ENCODE results near the gene PXMP2. TPM values are rescaled to one million over a fixed set of nuclear protein-coding genes. Genes with fewer than 3 reads are reported as not detected.
"Not testable (repeated sequence)": the region's sequence is repeated elsewhere in the genome, so short reads cannot be mapped to it uniquely, and the experiment has no call there.

Gene PXMP2
- total RNA-seq, 2 donors from 2014 or later, result 26.7 to 27.0 TPM

DNA sequence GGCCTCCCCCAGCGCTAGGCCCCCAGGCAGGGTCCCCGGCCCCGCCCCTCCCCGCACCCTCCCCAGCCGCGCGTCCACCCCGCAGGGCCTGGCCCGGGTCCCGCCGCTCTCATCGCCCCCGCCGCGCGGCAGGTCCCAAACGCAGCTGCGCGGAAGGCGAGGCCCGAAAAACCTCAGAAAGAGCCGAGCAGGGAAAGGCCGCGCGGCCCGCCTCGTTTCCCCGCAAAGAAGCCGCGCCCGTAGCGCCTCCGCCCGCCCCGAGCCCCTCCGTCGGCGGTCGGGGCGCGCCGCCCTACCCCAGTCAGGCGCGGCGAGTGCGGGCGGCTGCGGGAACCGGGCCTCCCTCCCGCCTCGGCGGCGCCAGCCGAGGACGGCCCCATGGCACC, 569 bp upstream of the PXMP2 start:
- H3K9me3 Mint-ChIP-seq, result no peaks in the 10 kb centered on the region
- Histone ChIP-seq H3K9ac (ENCODE audit: extremely low read depth, low read length, poor library complexity, severe bottlenecking) (peak overlapping the region; percentile 75), H3K4me1 (ENCODE audit: control insufficient read depth, insufficient read depth, low read length) (peaks cover 2% of the 10 kb centered on the region), H3K27me3 (ENCODE audit: control insufficient read depth, insufficient read depth, low read length, poor library complexity, severe bottlenecking) (no peaks in the 10 kb centered on the region), H3K36me3 (ENCODE audit: control insufficient read depth, insufficient read depth, low read length) (peaks cover 24% of the 10 kb centered on the region), H3K4me3 (ENCODE audit: low read length) (peak overlapping the region; percentile 74), H3K27ac (ENCODE audit: low read depth, low read length) (peak overlapping the region; percentile 68), H3K9me3 (ENCODE audit: control insufficient read depth, low read length) (no peaks in the 10 kb centered on the region)
- no peak for DNase-seq
- no peak overlapping the region for H3K27ac Mint-ChIP-seq
- WGBS, 2 experiments (ENCODE audit: insufficient coverage in 1 of 2, insufficient read length in 1 of 2), result 0% methylated on average over 19 to 54 of the region's 55 CpGs
- TF ChIP-seq, protein P1, sequence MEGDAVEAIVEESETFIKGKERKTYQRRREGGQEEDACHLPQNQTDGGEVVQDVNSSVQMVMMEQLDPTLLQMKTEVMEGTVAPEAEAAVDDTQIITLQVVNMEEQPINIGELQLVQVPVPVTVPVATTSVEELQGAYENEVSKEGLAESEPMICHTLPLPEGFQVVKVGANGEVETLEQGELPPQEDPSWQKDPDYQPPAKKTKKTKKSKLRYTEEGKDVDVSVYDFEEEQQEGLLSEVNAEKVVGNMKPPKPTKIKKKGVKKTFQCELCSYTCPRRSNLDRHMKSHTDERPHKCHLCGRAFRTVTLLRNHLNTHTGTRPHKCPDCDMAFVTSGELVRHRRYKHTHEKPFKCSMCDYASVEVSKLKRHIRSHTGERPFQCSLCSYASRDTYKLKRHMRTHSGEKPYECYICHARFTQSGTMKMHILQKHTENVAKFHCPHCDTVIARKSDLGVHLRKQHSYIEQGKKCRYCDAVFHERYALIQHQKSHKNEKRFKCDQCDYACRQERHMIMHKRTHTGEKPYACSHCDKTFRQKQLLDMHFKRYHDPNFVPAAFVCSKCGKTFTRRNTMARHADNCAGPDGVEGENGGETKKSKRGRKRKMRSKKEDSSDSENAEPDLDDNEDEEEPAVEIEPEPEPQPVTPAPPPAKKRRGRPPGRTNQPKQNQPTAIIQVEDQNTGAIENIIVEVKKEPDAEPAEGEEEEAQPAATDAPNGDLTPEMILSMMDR (conservative IDR thresholded peaks at IDR 0.05), result no peak
- H3K4me3 Mint-ChIP-seq, result peak overlapping the region; percentile 68
- peaks cover 9% of the 10 kb centered on the region for H3K27me3 Mint-ChIP-seq (ENCODE audit: insufficient read depth)
- H3K36me3 Mint-ChIP-seq (ENCODE audit: low read depth), result peaks cover 24% of the 10 kb centered on the region
- peaks cover 26% of the 10 kb centered on the region for H3K4me1 Mint-ChIP-seq

DNA sequence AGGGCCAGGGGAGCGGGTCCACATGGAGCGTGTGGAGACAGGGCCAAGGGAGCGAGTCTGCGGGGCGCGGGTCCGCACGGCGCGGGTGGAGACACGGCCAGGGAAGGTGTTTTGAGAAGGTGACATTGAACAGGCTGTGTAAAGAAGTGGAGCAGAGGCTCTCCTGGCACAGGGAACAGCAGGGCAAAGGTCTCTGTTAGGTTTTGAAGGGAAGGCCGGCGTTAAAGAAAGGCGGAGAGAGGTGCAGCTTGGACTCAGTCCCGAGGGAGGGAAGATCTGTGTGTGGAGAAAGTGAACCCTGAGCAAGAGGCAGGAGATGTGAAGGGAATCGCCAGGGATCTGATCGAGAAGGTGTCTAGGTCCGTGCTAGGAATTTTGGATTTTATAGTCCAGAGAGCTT, 1.8 kb downstream of the PXMP2 start:
- peak; percentile 68 for DNase-seq
- Histone ChIP-seq H3K4me3 (ENCODE audit: low read length) (peak overlapping the region; percentile 55), H3K27me3 (ENCODE audit: control insufficient read depth, insufficient read depth, low read length, poor library complexity, severe bottlenecking) (no peaks in the 10 kb centered on the region), H3K9ac (ENCODE audit: extremely low read depth, low read length, poor library complexity, severe bottlenecking) (no peak overlapping the region), H3K4me1 (ENCODE audit: control insufficient read depth, insufficient read depth, low read length) (peaks cover 2% of the 10 kb centered on the region), H3K36me3 (ENCODE audit: control insufficient read depth, insufficient read depth, low read length) (peaks cover 25% of the 10 kb centered on the region), H3K27ac (ENCODE audit: low read depth, low read length) (no peak overlapping the region), H3K9me3 (ENCODE audit: control insufficient read depth, low read length) (no peaks in the 10 kb centered on the region)
- Mint-ChIP-seq H3K27ac (no peak overlapping the region), H3K4me1 (peaks cover 17% of the 10 kb centered on the region), H3K9me3 (no peaks in the 10 kb centered on the region), H3K4me3 (peak overlapping the region; percentile 55), H3K36me3 (ENCODE audit: low read depth) (peaks cover 24% of the 10 kb centered on the region), H3K27me3 (ENCODE audit: insufficient read depth) (peaks cover 9% of the 10 kb centered on the region)
- WGBS, 2 experiments (ENCODE audit: insufficient coverage in 1 of 2, insufficient read length in 1 of 2), result 57 to 67% methylated on average over 17 to 18 of the region's 18 CpGs
- TF ChIP-seq, protein P1 (conservative IDR thresholded peaks at IDR 0.05), result no peak

DNA sequence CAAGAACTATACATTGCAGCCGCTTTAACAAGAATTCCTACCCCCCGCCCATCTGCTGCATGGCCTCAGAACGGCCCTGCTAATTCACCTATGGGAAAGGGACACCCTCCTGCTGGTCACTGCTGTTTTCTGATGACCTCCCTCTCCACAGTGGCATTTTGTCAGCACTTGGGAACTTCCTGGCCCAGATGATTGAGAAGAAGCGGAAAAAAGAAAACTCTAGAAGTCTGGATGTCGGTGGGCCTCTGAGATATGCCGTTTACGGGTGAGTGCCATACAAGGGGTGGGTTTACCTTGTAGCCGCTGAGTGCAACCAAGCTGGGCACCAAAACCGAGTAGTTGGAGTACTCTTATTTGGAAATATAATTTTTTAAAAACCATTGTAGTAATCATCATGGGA, 2.7 kb downstream of the PXMP2 start:
- DNase-seq, result no peak
- Histone ChIP-seq H3K27ac (ENCODE audit: low read depth, low read length) (no peak overlapping the region), H3K4me1 (ENCODE audit: control insufficient read depth, insufficient read depth, low read length) (peaks cover 2% of the 10 kb centered on the region), H3K9me3 (ENCODE audit: control insufficient read depth, low read length) (no peaks in the 10 kb centered on the region), H3K27me3 (ENCODE audit: control insufficient read depth, insufficient read depth, low read length, poor library complexity, severe bottlenecking) (no peaks in the 10 kb centered on the region), H3K9ac (ENCODE audit: extremely low read depth, low read length, poor library complexity, severe bottlenecking) (no peak overlapping the region), H3K4me3 (ENCODE audit: low read length) (no peak overlapping the region), H3K36me3 (ENCODE audit: control insufficient read depth, insufficient read depth, low read length) (peaks cover 26% of the 10 kb centered on the region)
- peaks cover 25% of the 10 kb centered on the region for H3K36me3 Mint-ChIP-seq (ENCODE audit: low read depth)
- H3K4me1 Mint-ChIP-seq, result peaks cover 16% of the 10 kb centered on the region
- H3K27me3 Mint-ChIP-seq (ENCODE audit: insufficient read depth), result peaks cover 9% of the 10 kb centered on the region
- TF ChIP-seq, protein P1 (conservative IDR thresholded peaks at IDR 0.05), result no peak
- H3K27ac Mint-ChIP-seq, result no peak overlapping the region
- no peaks in the 10 kb centered on the region for H3K9me3 Mint-ChIP-seq
- H3K4me3 Mint-ChIP-seq, result no peak overlapping the region
- 88 to 92% methylated on average over 7 to 9 of the region's 9 CpGs for WGBS, 2 experiments (ENCODE audit: insufficient coverage in 1 of 2, insufficient read length in 1 of 2)

DNA sequence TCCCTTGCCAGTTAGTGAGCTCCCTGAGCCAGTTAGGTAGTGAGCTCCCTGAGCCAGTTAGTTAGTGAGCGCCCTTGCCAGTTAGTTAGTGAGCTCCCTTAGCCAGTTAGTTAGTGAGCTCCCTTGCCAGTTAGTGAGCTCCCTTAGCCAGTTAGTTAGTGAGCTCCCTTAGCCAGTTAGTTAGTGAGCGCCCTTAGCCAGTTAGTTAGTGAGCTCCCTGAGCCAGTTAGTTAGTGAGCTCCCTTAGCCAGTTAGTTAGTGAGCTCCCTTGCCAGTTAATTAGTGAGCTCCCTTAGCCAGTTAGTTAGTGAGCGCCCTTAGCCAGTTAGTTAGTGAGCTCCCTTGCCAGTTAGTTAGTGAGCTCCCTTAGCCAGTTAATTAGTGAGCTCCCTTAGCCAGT, 4.6 kb downstream of the PXMP2 start:
- DNase-seq; H3K27ac Mint-ChIP-seq; H3K9me3 Mint-ChIP-seq; H3K4me1 Mint-ChIP-seq; H3K4me3 Mint-ChIP-seq; H3K27me3 ChIP-seq (ENCODE audit: control insufficient read depth, insufficient read depth, low read length, poor library complexity, severe bottlenecking); H3K27me3 Mint-ChIP-seq (ENCODE audit: insufficient read depth); H3K4me3 ChIP-seq (ENCODE audit: low read length); H3K4me1 ChIP-seq (ENCODE audit: control insufficient read depth, insufficient read depth, low read length); H3K9ac ChIP-seq (ENCODE audit: extremely low read depth, low read length, poor library complexity, severe bottlenecking); H3K27ac ChIP-seq (ENCODE audit: low read depth, low read length); H3K9me3 ChIP-seq (ENCODE audit: control insufficient read depth, low read length): not testable (repeated sequence)
- WGBS, 2 experiments (ENCODE audit: insufficient coverage in 1 of 2, insufficient read length in 1 of 2), result 92 to 100% methylated on average over 2 to 3 of the region's 3 CpGs
- H3K36me3 Mint-ChIP-seq (ENCODE audit: low read depth), result peaks cover 30% of the 10 kb centered on the region
- H3K36me3 ChIP-seq (ENCODE audit: control insufficient read depth, insufficient read depth, low read length), result peaks cover 39% of the 10 kb centered on the region

DNA sequence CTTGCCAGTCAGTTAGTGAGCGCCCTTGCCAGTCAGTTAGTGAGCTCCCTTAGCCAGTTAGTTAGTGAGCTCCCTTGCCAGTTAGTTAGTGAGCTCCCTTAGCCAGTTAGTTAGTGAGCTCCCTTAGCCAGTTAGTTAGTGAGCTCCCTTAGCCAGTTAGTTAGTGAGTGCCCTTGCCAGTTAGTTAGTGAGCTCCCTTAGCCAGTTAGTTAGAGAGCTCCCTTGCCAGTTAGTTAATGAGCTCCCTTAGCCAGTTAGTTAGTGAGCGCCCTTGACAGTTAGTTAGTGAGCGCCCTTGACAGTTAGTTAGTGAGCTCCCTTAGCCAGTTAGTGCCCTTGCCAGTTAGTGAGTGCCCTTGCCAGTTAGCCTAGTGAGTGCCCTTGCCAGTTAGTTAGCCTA, 7.5 kb downstream of the PXMP2 start:
- H3K4me3 Mint-ChIP-seq; DNase-seq; H3K27me3 Mint-ChIP-seq (ENCODE audit: insufficient read depth); H3K4me1 Mint-ChIP-seq; H3K4me3 ChIP-seq (ENCODE audit: low read length); H3K27me3 ChIP-seq (ENCODE audit: control insufficient read depth, insufficient read depth, low read length, poor library complexity, severe bottlenecking); H3K9ac ChIP-seq (ENCODE audit: extremely low read depth, low read length, poor library complexity, severe bottlenecking); H3K4me1 ChIP-seq (ENCODE audit: control insufficient read depth, insufficient read depth, low read length); H3K9me3 Mint-ChIP-seq; H3K9me3 ChIP-seq (ENCODE audit: control insufficient read depth, low read length); H3K27ac ChIP-seq (ENCODE audit: low read depth, low read length): not testable (repeated sequence)
- H3K36me3 ChIP-seq (ENCODE audit: control insufficient read depth, insufficient read depth, low read length), result peaks cover 57% of the 10 kb centered on the region
- peaks cover 49% of the 10 kb centered on the region for H3K36me3 Mint-ChIP-seq (ENCODE audit: low read depth)
- whole genome bisulfite sequencing, 2 experiments (ENCODE audit: insufficient coverage in 1 of 2, insufficient read length in 1 of 2), result 90 to 96% methylated on average over 3 of the region's 3 CpGs
- H3K27ac Mint-ChIP-seq, result peak overlapping the region; percentile 35
